Central memory CD8-positive, alpha-beta T cell (primary cell): Measurements from ENCODE around the gene RNASE8.

Source experiments
- ATAC-seq: fragments of 150-1000 bp; cut with Tn5 transposase; replicated peaks from 2 replicates; pipeline ENCODE4 v1.10.0; 2022; ENCODE audit warnings: mild to moderate bottlenecking, moderate FRiP score, moderate number of reproducible peaks; ENCODE audit not compliant: poor library complexity, severe bottlenecking; ENCODE audit errors: extremely low read depth
- DNase-seq, 2 donors: peaks; one replicate each; pipeline ENCODE4 v3.0.0; 2021; ENCODE audit warnings: low spot score in 2 of 2
- H3K27ac Mint-ChIP-seq: one replicate; pipeline ENCODE4 v1.8.0; 2022; ENCODE audit warnings: low read depth, mild to moderate bottlenecking, moderate library complexity, mixed read lengths
- H3K27me3 Mint-ChIP-seq: one replicate; pipeline ENCODE4 v1.8.0; 2022; ENCODE audit warnings: mixed read lengths
- H3K36me3 Mint-ChIP-seq: one replicate; pipeline ENCODE4 v1.8.0; 2022; ENCODE audit warnings: mild to moderate bottlenecking, moderate library complexity, mixed read lengths; ENCODE audit not compliant: insufficient read depth
- H3K4me1 Mint-ChIP-seq: one replicate; pipeline ENCODE4 v1.8.0; 2022; ENCODE audit warnings: mixed read lengths
- H3K4me3 Mint-ChIP-seq: one replicate; pipeline ENCODE4 v1.8.0; 2022; ENCODE audit warnings: mild to moderate bottlenecking, moderate library complexity, mixed read lengths
- H3K9me3 Mint-ChIP-seq: one replicate; pipeline ENCODE4 v1.8.0; 2022; ENCODE audit warnings: mixed read lengths

RNASE8 gene

GRCh38 chr14:21088687-21089086 is 31.1 kb downstream of the RNASE8 start:
- H3K9me3 Mint-ChIP-seq, result no peaks in the 10 kb centered on the region
- H3K4me3 Mint-ChIP-seq, result no peak overlapping the region
- ATAC-seq (no peak), DNase-seq (no peak)
- peak overlapping the region; percentile 93 for H3K27ac Mint-ChIP-seq
- H3K36me3 Mint-ChIP-seq, result peaks cover 9% of the 10 kb centered on the region
- H3K4me1 Mint-ChIP-seq, result peaks cover 42% of the 10 kb centered on the region
- H3K27me3 Mint-ChIP-seq, result no peaks in the 10 kb centered on the region

GRCh38 chr14:21089271-21089670 is 31.6 kb downstream of the RNASE8 start:
- Mint-ChIP-seq H3K36me3 (peaks cover 9% of the 10 kb centered on the region), H3K9me3 (no peaks in the 10 kb centered on the region), H3K4me3 (no peak overlapping the region), H3K27me3 (no peaks in the 10 kb centered on the region), H3K4me1 (peaks cover 42% of the 10 kb centered on the region), H3K27ac (peak overlapping the region; percentile 93)
- ATAC-seq, result no peak
- no peak for DNase-seq

- ATAC-seq (no peak), DNase-seq (no peak)
- H3K36me3 Mint-ChIP-seq, result peaks cover 9% of the 10 kb centered on the region
Measured at GRCh38 chr14:21089877-21090193, 32.2 kb downstream of the RNASE8 start.

GRCh38 chr14:21090194-21090939 is 32.7 kb downstream of the RNASE8 start:
- Mint-ChIP-seq H3K27me3 (no peaks in the 10 kb centered on the region), H3K9me3 (no peaks in the 10 kb centered on the region), H3K4me3 (no peak overlapping the region), H3K36me3 (peaks cover 9% of the 10 kb centered on the region), H3K4me1 (peaks cover 42% of the 10 kb centered on the region), H3K27ac (peak overlapping the region; percentile 93)
- ATAC-seq (no peak), DNase-seq (no peak)

More at GRCh38 chr14:21089877-21090193, 32.2 kb downstream of the RNASE8 start:
- Mint-ChIP-seq H3K4me1 (peaks cover 42% of the 10 kb centered on the region), H3K4me3 (no peak overlapping the region), H3K9me3 (no peaks in the 10 kb centered on the region), H3K27me3 (no peaks in the 10 kb centered on the region), H3K27ac (peak overlapping the region; percentile 93)

- DNase-seq (no peak), ATAC-seq (no peak)
- Mint-ChIP-seq H3K27me3 (no peaks in the 10 kb centered on the region), H3K36me3 (peaks cover 9% of the 10 kb centered on the region), H3K4me1 (peaks cover 37% of the 10 kb centered on the region), H3K4me3 (no peak overlapping the region), H3K27ac (peak overlapping the region; percentile 19), H3K9me3 (no peaks in the 10 kb centered on the region)
Measured at GRCh38 chr14:21090940-21091663, 33.5 kb downstream of the RNASE8 start.

- H3K9me3 Mint-ChIP-seq, result no peaks in the 10 kb centered on the region
- DNase-seq (no peak), ATAC-seq (no peak)
- H3K27me3 Mint-ChIP-seq, result no peaks in the 10 kb centered on the region
- peak overlapping the region; percentile 19 for H3K27ac Mint-ChIP-seq
- peaks cover 31% of the 10 kb centered on the region for H3K4me1 Mint-ChIP-seq
- H3K36me3 Mint-ChIP-seq, result peaks cover 9% of the 10 kb centered on the region
- H3K4me3 Mint-ChIP-seq, result no peak overlapping the region
Measured at GRCh38 chr14:21091821-21092272, 34.2 kb downstream of the RNASE8 start.

GRCh38 chr14:21092273-21093011 is 34.8 kb downstream of the RNASE8 start:
- Mint-ChIP-seq H3K27me3 (no peaks in the 10 kb centered on the region), H3K4me3 (no peak overlapping the region), H3K27ac (peak overlapping the region; percentile 68), H3K4me1 (peaks cover 27% of the 10 kb centered on the region), H3K9me3 (no peaks in the 10 kb centered on the region), H3K36me3 (peaks cover 6% of the 10 kb centered on the region)
- peak; percentile 88 to 97 for DNase-seq
- peak; percentile 63 for ATAC-seq

- no peak overlapping the region for H3K4me3 Mint-ChIP-seq
Measured at GRCh38 chr14:21093018-21093417, 35.4 kb downstream of the RNASE8 start.

GRCh38 chr14:21093769-21094681 is 36.4 kb downstream of the RNASE8 start:
- Mint-ChIP-seq H3K9me3 (no peaks in the 10 kb centered on the region), H3K4me3 (no peak overlapping the region), H3K27me3 (peaks cover 2% of the 10 kb centered on the region), H3K36me3 (peaks cover 3% of the 10 kb centered on the region), H3K27ac (no peak overlapping the region), H3K4me1 (peaks cover 21% of the 10 kb centered on the region)
- ATAC-seq, result no peak
- DNase-seq, result no peak

More at GRCh38 chr14:21093018-21093417, 35.4 kb downstream of the RNASE8 start:
- no peaks in the 10 kb centered on the region for H3K9me3 Mint-ChIP-seq
- ATAC-seq (no peak), DNase-seq (no peak)
- H3K27ac Mint-ChIP-seq, result peak overlapping the region; percentile 68
- peaks cover 3% of the 10 kb centered on the region for H3K36me3 Mint-ChIP-seq
- peaks cover 21% of the 10 kb centered on the region for H3K4me1 Mint-ChIP-seq
- H3K27me3 Mint-ChIP-seq, result no peaks in the 10 kb centered on the region

GRCh38 chr14:21095430-21096205 is 38.0 kb downstream of the RNASE8 start:
- H3K36me3 Mint-ChIP-seq, result peaks cover 2% of the 10 kb centered on the region
- no peak overlapping the region for H3K27ac Mint-ChIP-seq
- DNase-seq (no peak), ATAC-seq (no peak)
- peak overlapping the region; percentile 77 for H3K4me3 Mint-ChIP-seq
- H3K27me3 Mint-ChIP-seq, result peaks cover 10% of the 10 kb centered on the region
- H3K9me3 Mint-ChIP-seq, result no peaks in the 10 kb centered on the region
- peaks cover 20% of the 10 kb centered on the region for H3K4me1 Mint-ChIP-seq

GRCh38 chr14:21096438-21096837 is 38.8 kb downstream of the RNASE8 start:
- peak overlapping the region; percentile 77 for H3K4me3 Mint-ChIP-seq
- H3K27me3 Mint-ChIP-seq, result peaks cover 10% of the 10 kb centered on the region
- no peak for ATAC-seq
- no peaks in the 10 kb centered on the region for H3K9me3 Mint-ChIP-seq
- DNase-seq, result no peak
- H3K36me3 Mint-ChIP-seq, result no peaks in the 10 kb centered on the region
- peaks cover 20% of the 10 kb centered on the region for H3K4me1 Mint-ChIP-seq
- H3K27ac Mint-ChIP-seq, result no peak overlapping the region
